ENCODE data around the gene IGSF21. TPM values are rescaled to one million over a fixed set of nuclear protein-coding genes. Genes with fewer than 3 reads are reported as not detected.

Gene IGSF21
- total and polyA plus RNA-seq, 2 donors (not counting 1 experiment from before 2014, with no cell fraction given), result not detected

DNA sequence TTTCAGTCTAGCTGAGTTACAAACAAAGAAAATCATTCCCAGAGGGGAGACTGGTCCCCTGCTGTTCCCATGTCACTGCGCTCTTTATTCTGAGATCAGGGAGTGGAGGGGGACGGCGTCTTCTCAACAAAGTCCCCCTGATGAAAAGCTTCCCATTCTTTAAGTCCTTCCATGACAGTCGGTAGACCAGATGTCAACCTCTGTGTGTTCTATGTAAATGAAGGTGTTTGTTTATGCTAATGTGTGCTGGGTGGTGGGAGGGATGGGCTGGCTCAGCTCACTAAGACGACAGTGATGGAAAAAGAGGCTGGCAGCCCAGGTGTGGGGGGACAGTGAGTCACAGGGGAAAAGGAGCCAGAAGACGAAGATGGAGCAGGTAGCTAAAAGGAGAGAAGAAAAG, 225.0 kb downstream of the IGSF21 start:
- ChIA-PET POLR2A (no interaction called here), CTCF (no interaction called here)
- no peak for ATAC-seq (ENCODE audit: low read depth)
- H3K27me3 Mint-ChIP-seq, result peaks cover 10% of the 10 kb centered on the region
- H3K4me3 Mint-ChIP-seq, result no peak overlapping the region
- no peak overlapping the region for H3K27ac Mint-ChIP-seq
- TF ChIP-seq EZH2 (IDR thresholded peaks at IDR 0.05; ENCODE audit: borderline replicate concordance, insufficient read depth, low read depth, low read length, poor library complexity, severe bottlenecking), result no peak
- TF ChIP-seq, protein P1, sequence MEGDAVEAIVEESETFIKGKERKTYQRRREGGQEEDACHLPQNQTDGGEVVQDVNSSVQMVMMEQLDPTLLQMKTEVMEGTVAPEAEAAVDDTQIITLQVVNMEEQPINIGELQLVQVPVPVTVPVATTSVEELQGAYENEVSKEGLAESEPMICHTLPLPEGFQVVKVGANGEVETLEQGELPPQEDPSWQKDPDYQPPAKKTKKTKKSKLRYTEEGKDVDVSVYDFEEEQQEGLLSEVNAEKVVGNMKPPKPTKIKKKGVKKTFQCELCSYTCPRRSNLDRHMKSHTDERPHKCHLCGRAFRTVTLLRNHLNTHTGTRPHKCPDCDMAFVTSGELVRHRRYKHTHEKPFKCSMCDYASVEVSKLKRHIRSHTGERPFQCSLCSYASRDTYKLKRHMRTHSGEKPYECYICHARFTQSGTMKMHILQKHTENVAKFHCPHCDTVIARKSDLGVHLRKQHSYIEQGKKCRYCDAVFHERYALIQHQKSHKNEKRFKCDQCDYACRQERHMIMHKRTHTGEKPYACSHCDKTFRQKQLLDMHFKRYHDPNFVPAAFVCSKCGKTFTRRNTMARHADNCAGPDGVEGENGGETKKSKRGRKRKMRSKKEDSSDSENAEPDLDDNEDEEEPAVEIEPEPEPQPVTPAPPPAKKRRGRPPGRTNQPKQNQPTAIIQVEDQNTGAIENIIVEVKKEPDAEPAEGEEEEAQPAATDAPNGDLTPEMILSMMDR (IDR thresholded peaks at IDR 0.05), result no peak
- H3K79me2 ChIP-seq (ENCODE audit: control insufficient read depth, insufficient read depth, low read length), result no peaks in the 10 kb centered on the region
- no peaks in the 10 kb centered on the region for H3K4me1 Mint-ChIP-seq
- H3K9ac ChIP-seq (ENCODE audit: low read length), result no peak overlapping the region
- H3K36me3 ChIP-seq (replicated peaks in 1 of 2; ENCODE audit: control extremely low read depth in 1 of 2, control insufficient read depth in 1 of 2, extremely low read depth in 1 of 2, insufficient read depth in 2 of 2, low read length in 1 of 2), result no peaks in the 10 kb centered on the region
- H3K27ac ChIP-seq (ENCODE audit: low read length in 2 of 2), result no peak overlapping the region
- no peak overlapping the region for H3K4me2 ChIP-seq (replicated peaks; ENCODE audit: low read depth, low read length, poor library complexity, severe bottlenecking)
- 54% methylated on average over 3 of the region's 6 CpGs for WGBS (ENCODE audit: insufficient coverage)
- no peak overlapping the region for H2AFZ ChIP-seq (ENCODE audit: insufficient read depth, low read depth, low read length, poor library complexity, severe bottlenecking)
- H3K4me1 ChIP-seq (ENCODE audit: control insufficient read depth in 2 of 2, insufficient read depth in 2 of 2, low read length in 2 of 2), result no peaks in the 10 kb centered on the region
- no peak for DNase-seq
- no peaks in the 10 kb centered on the region for H3K9me3 Mint-ChIP-seq (ENCODE audit: insufficient read depth)
- no peaks in the 10 kb centered on the region for H4K20me1 ChIP-seq (ENCODE audit: control insufficient read depth, insufficient read depth, low read length, poor library complexity, severe bottlenecking)
- no peaks in the 10 kb centered on the region for H3K9me3 ChIP-seq (ENCODE audit: control extremely low read depth in 1 of 3, control insufficient read depth in 2 of 3, insufficient read depth in 1 of 3, low read length in 2 of 3)
- peaks cover 0 to 4% (median 0%) of the 10 kb centered on the region in 4 experiments for H3K27me3 ChIP-seq (replicated peaks in 1 of 4; ENCODE audit: control extremely low read depth in 1 of 4, control insufficient read depth in 3 of 4, insufficient read depth in 4 of 4, low read length in 3 of 4)
- H3K4me3 ChIP-seq (ENCODE audit: control extremely low read depth in 1 of 5, extremely low read depth in 1 of 5, insufficient read depth in 1 of 5, low read depth in 2 of 5, low read length in 4 of 5), result no peak overlapping the region
- intact Hi-C loops (cut with micrococcal nuclease), result no loop called here

DNA sequence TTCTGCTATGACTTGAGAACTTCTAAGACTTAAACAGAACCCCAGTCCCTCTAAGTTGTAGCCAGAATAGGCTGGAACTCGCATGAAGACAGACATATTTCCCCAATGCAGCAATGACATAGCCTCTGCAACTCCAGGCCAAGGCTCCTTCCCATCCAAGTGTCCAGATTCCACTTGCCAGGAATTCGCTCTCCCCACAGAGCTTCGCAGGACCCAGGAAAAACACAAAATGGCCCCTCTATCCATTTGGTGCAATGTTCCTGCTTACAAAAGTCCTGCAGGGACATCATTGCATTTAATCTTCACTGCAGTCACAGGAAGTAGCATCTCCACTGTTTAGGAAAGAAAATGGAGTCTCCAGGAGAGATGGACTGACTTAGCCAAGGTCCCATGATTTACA, 225.6 kb downstream of the IGSF21 start:
- Histone ChIP-seq H4K20me1 (ENCODE audit: control insufficient read depth, insufficient read depth, low read length, poor library complexity, severe bottlenecking) (no peaks in the 10 kb centered on the region), H3K4me2 (replicated peaks; ENCODE audit: low read depth, low read length, poor library complexity, severe bottlenecking) (no peak overlapping the region), H3K79me2 (ENCODE audit: control insufficient read depth, insufficient read depth, low read length) (no peaks in the 10 kb centered on the region), H3K27me3 (replicated peaks in 1 of 4; ENCODE audit: control extremely low read depth in 1 of 4, control insufficient read depth in 3 of 4, insufficient read depth in 4 of 4, low read length in 3 of 4) (peaks cover 0 to 4% (median 0%) of the 10 kb centered on the region in 4 experiments), H3K27ac (ENCODE audit: low read length in 2 of 2) (no peak overlapping the region), H3K4me3 (ENCODE audit: control extremely low read depth in 1 of 5, extremely low read depth in 1 of 5, insufficient read depth in 1 of 5, low read depth in 2 of 5, low read length in 4 of 5) (no peak overlapping the region), H2AFZ (ENCODE audit: insufficient read depth, low read depth, low read length, poor library complexity, severe bottlenecking) (no peak overlapping the region), H3K4me1 (ENCODE audit: control insufficient read depth in 2 of 2, insufficient read depth in 2 of 2, low read length in 2 of 2) (no peaks in the 10 kb centered on the region), H3K36me3 (replicated peaks in 1 of 2; ENCODE audit: control extremely low read depth in 1 of 2, control insufficient read depth in 1 of 2, extremely low read depth in 1 of 2, insufficient read depth in 2 of 2, low read length in 1 of 2) (no peaks in the 10 kb centered on the region), H3K9ac (ENCODE audit: low read length) (no peak overlapping the region), H3K9me3 (ENCODE audit: control extremely low read depth in 1 of 3, control insufficient read depth in 2 of 3, insufficient read depth in 1 of 3, low read length in 2 of 3) (no peaks in the 10 kb centered on the region)
- 91% methylated on average over 3 of the region's 3 CpGs for WGBS (ENCODE audit: insufficient coverage)
- intact Hi-C loops (cut with micrococcal nuclease), result no loop called here
- H3K27me3 Mint-ChIP-seq, result peaks cover 10% of the 10 kb centered on the region
- TF ChIP-seq, protein P1 (IDR thresholded peaks at IDR 0.05), result no peak
- CTCF ChIA-PET, result no interaction called here
- H3K4me1 Mint-ChIP-seq, result no peaks in the 10 kb centered on the region
- no peaks in the 10 kb centered on the region for H3K9me3 Mint-ChIP-seq (ENCODE audit: insufficient read depth)
- no peak for ATAC-seq (ENCODE audit: low read depth)
- no peak overlapping the region for H3K4me3 Mint-ChIP-seq
- no peak overlapping the region for H3K27ac Mint-ChIP-seq
- POLR2A ChIA-PET, result no interaction called here
- no peak for DNase-seq
